Measurements from ENCODE around the gene CACNG7. TPM values are rescaled to one million over a fixed set of nuclear protein-coding genes. Genes with fewer than 3 reads are reported as not detected.

The CACNG7 gene
- total and polyA plus RNA-seq, 8 donors: 0.05 TPM; not detected in 7

DNA sequence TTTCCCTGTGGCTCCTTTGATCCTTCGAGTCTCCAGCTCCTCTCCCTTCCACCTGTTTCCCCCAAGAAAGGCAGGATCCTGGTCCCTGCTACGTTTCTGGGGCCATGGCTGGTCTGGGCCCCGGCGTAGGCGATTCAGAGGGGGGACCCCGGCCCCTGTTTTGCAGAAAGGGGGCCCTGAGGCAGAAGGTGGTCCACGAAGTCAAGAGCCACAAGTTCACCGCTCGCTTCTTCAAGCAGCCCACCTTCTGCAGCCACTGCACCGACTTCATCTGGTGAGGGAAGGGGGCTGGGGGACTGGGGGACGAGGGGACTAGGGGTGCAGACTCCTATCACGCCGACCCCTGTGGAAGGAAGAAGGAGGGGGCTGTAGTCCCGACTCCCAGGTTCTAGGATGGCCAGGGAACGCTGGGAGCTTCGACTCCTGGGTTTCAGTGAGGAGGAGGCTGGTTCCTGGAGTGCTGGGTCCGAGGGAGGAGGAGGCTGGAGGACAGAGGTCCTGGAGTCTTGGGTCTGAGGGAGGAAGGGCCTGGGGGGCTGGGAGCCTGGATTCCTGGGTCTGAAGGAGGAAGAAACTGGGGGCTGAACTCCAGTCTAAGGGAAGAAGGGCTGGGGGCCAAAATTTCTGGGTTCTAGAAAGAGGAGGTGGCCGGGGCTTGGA lies 26.6 kb upstream of the CACNG7 start:
- H3K27ac ChIP-seq: no peak overlapping the region
- 4 to 7% (median 5%) methylated on average over 18 of the region's 18 CpGs for WGBS, 5 donors
- no peaks in the 10 kb centered on the region for H3K9me3 ChIP-seq
- peak overlapping the region; percentile 32 to 42 (median 40) for H3K4me3 ChIP-seq
- peaks cover 13 to 42% (median 33%) of the 10 kb centered on the region in 4 donors for H3K4me1 ChIP-seq
- no peaks in the 10 kb centered on the region for H3K36me3 ChIP-seq
- TF ChIP-seq EP300 (IDR thresholded peaks at IDR 0.05) (no peak), POLR2A (IDR thresholded peaks at IDR 0.05) (no peak), POLR2AphosphoS5 (IDR thresholded peaks at IDR 0.05) (no peak)
- TF ChIP-seq, protein P1, sequence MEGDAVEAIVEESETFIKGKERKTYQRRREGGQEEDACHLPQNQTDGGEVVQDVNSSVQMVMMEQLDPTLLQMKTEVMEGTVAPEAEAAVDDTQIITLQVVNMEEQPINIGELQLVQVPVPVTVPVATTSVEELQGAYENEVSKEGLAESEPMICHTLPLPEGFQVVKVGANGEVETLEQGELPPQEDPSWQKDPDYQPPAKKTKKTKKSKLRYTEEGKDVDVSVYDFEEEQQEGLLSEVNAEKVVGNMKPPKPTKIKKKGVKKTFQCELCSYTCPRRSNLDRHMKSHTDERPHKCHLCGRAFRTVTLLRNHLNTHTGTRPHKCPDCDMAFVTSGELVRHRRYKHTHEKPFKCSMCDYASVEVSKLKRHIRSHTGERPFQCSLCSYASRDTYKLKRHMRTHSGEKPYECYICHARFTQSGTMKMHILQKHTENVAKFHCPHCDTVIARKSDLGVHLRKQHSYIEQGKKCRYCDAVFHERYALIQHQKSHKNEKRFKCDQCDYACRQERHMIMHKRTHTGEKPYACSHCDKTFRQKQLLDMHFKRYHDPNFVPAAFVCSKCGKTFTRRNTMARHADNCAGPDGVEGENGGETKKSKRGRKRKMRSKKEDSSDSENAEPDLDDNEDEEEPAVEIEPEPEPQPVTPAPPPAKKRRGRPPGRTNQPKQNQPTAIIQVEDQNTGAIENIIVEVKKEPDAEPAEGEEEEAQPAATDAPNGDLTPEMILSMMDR (IDR thresholded peaks at IDR 0.05): peak in 1 of 7 experiments; percentile 8
- peak in 1 of 2 donors; percentile 17 for DNase-seq
- intact Hi-C loops (cut with DNase I; ENCODE audit: low total_unique reads): no loop called here
- H3K27me3 ChIP-seq: peaks cover 18 to 78% (median 34%) of the 10 kb centered on the region in 3 donors

DNA sequence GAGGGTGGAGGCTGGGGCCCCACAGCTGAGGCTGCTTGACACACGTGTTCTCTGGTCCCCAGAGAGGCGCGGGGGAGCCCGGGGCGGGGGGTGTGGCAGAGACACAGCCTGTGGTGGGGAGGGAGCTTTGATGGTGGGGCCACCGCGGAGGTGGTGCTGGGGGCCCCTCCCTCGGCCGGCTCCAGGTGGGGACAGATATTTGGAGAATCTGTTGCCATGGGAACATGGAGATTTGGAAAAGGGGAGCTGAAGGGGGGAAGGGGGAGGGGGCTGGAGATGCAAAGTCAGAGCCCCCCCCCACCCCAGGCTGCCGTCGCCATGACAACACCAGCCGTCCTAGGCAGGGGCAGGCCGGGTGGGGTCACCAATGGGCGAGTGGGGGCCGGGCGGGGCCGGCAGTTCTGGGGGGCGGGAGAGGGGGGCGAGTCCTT lies 25.8 kb upstream of the CACNG7 start:
- Histone ChIP-seq H3K4me1 (peaks cover 13 to 42% (median 32%) of the 10 kb centered on the region in 4 donors), H3K9me3 (no peaks in the 10 kb centered on the region), H3K27me3 (peaks cover 18 to 78% (median 34%) of the 10 kb centered on the region in 3 donors), H3K27ac (no peak overlapping the region), H3K4me3 (no peak overlapping the region), H3K36me3 (no peaks in the 10 kb centered on the region)
- TF ChIP-seq EP300 (IDR thresholded peaks at IDR 0.05) (no peak), POLR2A (IDR thresholded peaks at IDR 0.05) (no peak), POLR2AphosphoS5 (IDR thresholded peaks at IDR 0.05) (no peak)
- TF ChIP-seq, protein P1 (IDR thresholded peaks at IDR 0.05): no peak
- intact Hi-C loops (cut with DNase I; ENCODE audit: low total_unique reads): no loop called here
- WGBS, 5 donors: 0 to 5% (median 2%) methylated on average over 11 to 19 of the region's 19 CpGs
- DNase-seq: peak in 1 of 2 donors; percentile 36

DNA sequence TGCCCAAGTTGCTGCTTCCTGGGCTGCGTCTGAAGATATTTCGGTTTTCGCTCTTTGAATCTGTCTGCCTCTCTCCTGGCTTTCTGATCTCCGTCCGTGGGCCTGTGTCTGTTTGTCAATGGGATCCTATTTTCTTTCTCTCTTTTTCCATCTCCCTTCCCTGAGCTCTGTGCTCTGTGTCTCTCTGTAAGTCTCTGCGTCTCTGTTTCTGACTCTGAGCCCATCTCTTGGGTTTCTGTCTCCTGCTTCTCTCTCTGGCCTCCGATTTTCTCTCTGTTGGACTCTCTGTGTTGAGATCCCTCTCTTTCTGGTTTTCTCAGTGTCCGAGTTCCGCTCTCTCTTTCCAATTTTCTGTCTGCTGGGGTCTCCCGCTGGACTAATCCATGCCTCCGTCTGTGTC lies 25.3 kb upstream of the CACNG7 start:
- Histone ChIP-seq H3K27ac (no peak overlapping the region), H3K9me3 (no peaks in the 10 kb centered on the region), H3K4me3 (no peak overlapping the region), H3K27me3 (peaks cover 18 to 76% (median 34%) of the 10 kb centered on the region in 3 donors), H3K36me3 (no peaks in the 10 kb centered on the region), H3K4me1 (peaks cover 13 to 40% (median 30%) of the 10 kb centered on the region in 4 donors)
- 18 to 31% (median 30%) methylated on average over 11 of the region's 11 CpGs for WGBS, 5 donors
- intact Hi-C loops (cut with DNase I; ENCODE audit: low total_unique reads): no loop called here
- DNase-seq: no peak
- TF ChIP-seq EP300 (IDR thresholded peaks at IDR 0.05): no peak
- TF ChIP-seq, protein P1 (IDR thresholded peaks at IDR 0.05): no peak
- no peak for TF ChIP-seq POLR2AphosphoS5 (IDR thresholded peaks at IDR 0.05)
- no peak for TF ChIP-seq POLR2A (IDR thresholded peaks at IDR 0.05)

DNA sequence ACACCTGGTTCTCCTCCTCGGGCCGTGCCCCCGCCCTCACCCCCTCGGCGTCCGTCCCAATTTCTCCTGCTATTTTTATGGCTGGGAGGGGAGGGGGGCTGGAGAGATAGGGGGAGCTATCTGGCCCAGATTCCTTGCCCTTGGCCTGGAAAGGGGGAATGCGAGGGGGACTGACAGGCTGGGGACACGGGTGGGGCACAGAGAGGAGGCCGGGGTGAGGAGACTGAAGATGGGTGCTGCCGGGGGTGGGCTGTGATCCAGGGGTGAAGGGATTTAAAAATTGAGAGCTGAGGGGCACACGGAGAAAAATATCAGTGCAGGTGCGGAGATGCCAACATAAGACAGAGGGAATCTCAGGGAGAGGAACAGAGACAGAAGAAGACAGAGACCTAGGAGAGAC lies 24.8 kb upstream of the CACNG7 start:
- H3K4me1 ChIP-seq: peaks cover 13 to 35% (median 25%) of the 10 kb centered on the region in 4 donors
- 32 to 41% (median 37%) methylated on average over 12 of the region's 12 CpGs for WGBS, 5 donors
- no peak overlapping the region for H3K4me3 ChIP-seq
- peaks cover 18 to 72% (median 34%) of the 10 kb centered on the region in 3 donors for H3K27me3 ChIP-seq
- TF ChIP-seq POLR2AphosphoS5 (IDR thresholded peaks at IDR 0.05) (no peak), EP300 (IDR thresholded peaks at IDR 0.05) (no peak), POLR2A (IDR thresholded peaks at IDR 0.05) (no peak)
- TF ChIP-seq, protein P1 (IDR thresholded peaks at IDR 0.05): no peak
- intact Hi-C loops (cut with DNase I; ENCODE audit: low total_unique reads): no loop called here
- no peak for DNase-seq
- H3K27ac ChIP-seq: no peak overlapping the region
- H3K36me3 ChIP-seq: no peaks in the 10 kb centered on the region
- H3K9me3 ChIP-seq: no peaks in the 10 kb centered on the region
